GM18858 (cell line): ENCODE measurements around the gene SLC39A10.

Experiments used
- ATAC-seq: cut with Tn5 transposase; IDR thresholded peaks from one replicate; pipeline ENCODE4 v1.9.1; 2021; ENCODE audit not compliant: unreplicated experiment

Gene SLC39A10, protein sequence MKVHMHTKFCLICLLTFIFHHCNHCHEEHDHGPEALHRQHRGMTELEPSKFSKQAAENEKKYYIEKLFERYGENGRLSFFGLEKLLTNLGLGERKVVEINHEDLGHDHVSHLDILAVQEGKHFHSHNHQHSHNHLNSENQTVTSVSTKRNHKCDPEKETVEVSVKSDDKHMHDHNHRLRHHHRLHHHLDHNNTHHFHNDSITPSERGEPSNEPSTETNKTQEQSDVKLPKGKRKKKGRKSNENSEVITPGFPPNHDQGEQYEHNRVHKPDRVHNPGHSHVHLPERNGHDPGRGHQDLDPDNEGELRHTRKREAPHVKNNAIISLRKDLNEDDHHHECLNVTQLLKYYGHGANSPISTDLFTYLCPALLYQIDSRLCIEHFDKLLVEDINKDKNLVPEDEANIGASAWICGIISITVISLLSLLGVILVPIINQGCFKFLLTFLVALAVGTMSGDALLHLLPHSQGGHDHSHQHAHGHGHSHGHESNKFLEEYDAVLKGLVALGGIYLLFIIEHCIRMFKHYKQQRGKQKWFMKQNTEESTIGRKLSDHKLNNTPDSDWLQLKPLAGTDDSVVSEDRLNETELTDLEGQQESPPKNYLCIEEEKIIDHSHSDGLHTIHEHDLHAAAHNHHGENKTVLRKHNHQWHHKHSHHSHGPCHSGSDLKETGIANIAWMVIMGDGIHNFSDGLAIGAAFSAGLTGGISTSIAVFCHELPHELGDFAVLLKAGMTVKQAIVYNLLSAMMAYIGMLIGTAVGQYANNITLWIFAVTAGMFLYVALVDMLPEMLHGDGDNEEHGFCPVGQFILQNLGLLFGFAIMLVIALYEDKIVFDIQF

DNA sequence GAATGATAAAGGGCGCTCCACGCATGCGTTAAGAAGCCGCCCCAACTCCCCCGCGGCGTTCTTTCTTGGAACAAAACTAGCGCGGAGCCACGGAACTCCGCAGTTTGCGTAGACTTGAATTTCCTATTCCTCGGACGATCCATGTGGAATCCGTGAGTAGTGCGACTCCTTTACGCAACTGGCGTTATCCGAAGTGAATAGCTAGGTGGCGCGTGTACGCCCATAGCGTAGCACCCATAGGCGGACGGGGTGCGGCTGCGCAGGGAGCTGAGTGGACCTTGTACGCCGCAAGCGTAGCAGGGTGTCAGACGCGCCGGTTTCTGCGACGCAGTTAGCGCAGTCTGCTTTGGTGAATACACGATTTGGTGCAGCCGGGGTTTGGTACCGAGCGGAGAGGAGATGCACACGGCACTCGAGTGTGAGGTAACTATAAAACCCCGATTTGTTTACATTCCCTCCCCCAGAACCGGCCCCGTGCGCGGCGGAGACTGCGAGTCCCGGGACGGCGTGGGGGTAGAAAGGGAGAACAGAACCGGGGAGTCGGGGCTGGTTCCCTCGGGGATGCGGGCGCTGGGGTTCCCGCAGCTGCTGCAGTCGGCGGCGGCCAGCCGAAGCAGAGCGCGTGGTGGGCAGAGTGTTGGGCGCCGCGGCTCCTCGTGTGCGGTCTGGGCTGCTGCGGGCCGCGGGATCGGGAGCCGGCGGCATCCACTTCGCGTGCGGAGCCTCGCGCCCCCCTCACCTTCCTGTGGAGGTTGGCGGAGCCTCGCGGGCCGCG, at the start of gene SLC39A10:
Gene SLC39A10 (plus strand): TSS at position 368 of the 775 bp plus-strand sequence. CDS start 22,817 bp downstream, outside the sequence.
- peak; percentile 58 for ATAC-seq

DNA sequence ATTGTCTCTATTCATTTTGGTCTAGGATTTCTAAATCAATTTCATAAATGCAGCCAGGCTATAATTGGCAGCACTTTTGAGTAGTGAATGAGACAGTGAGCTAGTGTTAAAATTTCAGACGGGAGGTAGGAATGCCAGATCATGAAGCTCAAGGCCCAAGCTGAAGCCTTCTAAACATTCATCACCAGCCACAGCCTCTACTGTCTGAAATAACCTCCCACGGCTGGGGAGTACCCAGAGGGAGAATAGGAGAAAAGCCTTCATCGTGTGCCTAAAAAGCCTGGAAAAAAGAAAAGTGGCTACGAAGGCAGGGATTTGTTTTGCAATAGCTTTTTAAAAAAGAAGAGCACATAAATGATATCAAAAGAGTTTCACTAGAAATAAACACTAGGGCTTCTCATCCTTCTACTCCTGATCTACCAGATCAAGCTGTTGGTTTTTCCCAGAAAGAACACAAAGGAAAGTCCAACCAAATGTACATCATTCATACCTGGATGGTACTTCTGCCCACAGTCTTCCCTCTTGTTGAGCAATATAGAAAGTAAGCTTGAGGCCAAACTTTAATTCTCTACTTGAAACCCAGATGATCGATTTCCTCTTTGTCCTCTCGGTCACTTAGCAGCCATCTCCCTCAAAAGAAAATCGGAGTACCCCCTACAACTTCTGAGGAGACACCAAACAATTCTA, 48.1 kb upstream of the SLC39A10 start:
- ATAC-seq: no peak

DNA sequence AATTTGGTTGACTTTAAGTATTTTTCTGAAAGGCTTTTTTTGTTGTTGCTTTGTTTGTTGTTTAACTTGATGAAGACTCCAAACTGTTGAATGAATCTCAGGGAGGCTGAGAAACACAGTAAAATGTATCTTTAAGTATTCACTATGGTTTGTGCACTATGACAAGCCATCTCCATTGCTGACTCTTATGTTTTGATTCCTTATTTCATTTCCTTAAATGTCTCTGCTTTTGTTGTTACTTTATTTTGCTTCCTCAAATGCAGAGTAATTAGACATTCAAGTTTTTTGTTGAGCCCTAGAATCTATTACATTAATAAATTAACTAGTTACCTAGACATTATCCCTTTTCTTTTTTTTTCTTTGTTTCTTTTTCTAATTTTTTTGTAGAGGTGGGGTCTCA, 46.3 kb upstream of the SLC39A10 start:
- ATAC-seq: no peak

DNA sequence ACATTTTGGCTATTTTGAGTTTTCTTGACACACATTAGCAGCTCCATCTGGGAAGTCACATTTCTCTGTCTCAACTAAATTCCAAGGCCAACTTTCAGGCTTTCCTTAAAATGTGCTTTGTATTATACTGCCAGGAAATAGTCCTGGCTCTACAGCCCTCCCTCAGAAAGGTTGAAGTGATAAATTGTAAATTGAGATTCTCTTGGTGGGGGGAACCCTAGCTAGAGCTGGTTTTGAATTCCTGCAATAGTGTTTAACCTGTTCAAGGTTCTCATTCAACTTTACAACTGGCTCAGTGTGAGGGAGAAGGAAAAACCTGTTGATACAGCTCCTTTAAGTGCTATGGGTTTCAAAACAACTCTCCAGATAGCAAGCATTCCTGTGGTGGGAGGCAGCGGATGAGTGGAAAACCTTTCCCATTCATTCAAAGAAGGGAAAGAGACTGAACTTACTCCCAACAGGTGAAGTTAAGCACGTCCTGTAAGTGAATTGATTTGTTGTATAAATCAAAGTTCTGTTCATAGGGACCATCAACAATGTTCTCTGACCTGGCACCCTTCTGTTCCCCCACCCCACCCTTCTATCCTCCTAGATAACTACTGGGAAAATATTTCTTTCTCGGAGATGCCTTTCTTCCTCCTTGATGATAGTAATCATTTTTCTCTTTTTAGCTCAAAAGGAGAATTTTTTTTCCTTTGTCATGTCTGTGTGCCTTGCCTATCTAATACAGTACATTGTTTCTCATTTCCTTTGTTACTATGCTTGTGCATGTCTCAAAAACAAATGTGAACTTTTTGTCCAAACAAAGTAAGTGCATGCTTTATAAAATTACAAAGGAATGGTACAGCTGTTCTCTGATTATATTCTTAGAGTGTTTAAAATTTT, 44.2 kb upstream of the SLC39A10 start:
- ATAC-seq: no peak

DNA sequence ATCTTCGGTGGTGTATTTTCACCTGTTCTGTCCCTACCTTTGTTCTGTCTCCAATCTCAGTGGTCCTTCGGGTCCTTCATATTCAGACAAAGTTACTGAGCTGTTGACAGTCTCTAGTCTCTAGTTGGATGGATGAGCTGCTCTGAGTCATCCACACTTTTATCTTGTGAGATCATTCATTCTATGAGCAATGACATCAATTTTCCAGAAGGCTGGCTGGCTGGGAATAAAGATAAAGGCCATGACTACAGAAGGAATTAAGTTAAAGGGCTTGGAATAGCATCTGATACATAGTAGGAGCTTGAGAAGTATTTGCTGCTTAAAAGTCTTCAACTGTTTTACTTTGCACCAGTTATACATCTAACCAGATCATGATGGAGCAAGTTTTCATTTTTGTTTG, 43.1 kb upstream of the SLC39A10 start:
- ATAC-seq: no peak

DNA sequence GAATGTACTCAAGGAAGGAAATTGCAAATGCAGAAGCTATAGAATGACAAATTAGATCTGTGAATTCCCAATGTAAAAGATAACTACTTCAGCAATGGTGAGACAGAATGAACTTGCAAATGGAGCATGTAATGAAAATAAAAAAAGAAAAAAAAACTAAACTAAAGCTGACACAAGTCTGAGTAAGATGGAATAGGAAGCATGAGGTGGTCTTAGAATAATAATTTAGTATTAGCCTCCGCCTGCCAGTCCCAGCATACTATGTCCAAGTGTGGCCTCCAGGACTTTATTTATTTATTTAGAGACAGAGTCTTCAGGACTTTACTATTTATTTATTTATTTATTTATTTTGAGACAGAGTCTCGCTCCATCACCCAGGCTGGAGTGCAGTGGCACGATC, 37.4 kb upstream of the SLC39A10 start:
- ATAC-seq: no peak

DNA sequence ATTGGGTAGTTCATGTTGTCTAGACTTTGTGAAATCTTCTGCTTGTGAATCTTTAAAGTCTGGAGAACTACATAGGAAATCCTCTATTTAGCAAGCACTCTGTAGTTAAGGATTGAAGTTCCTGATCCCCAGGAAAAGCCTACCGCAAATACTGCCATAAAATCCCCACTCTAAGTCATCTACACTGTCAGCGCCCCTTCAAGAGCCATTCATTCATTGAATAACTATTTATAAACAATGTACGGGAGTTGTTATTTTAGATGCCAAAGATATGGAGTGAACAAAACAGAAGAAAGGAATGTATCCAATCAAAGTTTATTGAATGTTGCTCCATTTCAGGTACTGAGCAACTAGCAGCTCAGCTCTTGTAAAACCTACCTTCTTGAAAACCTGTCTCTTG, 36.5 kb upstream of the SLC39A10 start:
- no peak for ATAC-seq

DNA sequence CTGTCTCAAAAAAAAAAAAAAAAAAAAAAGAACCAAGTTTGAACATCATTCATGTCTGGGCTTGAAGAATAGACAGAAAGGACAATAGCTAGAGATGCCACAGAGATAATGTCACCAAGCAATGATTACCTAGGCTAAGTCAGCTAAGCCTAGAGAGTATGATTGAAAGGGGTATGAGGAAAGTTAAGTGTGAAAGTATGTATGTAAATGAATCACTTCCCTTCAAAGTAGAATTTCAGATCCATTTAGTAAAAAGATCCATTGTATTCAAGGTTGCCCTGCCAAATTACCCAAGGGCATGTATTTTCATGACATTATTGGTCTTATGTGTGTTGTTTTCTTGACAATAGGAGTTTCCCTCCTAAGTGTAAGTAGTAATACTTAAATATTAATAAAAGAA, 34.1 kb upstream of the SLC39A10 start:
- peak; percentile 68 for ATAC-seq

DNA sequence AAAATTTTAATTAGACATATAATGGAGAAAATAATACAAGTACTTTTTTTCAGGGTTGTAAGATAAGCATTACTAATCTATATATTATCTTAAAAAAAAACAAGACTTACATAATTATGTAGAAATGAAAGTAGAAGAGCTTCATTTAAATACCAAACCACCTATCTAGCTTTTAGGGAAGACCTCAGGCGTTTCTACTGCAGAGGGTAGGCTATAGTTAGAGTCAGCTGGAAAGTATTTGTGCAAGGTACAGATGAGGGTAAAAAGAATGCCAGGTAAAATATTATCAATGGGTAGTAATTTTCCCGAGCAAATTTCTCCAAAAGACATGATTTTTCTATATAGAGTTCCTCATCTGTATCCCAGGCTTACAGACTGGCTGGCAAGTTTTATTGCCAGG, 30.5 kb upstream of the SLC39A10 start:
- ATAC-seq: no peak

DNA sequence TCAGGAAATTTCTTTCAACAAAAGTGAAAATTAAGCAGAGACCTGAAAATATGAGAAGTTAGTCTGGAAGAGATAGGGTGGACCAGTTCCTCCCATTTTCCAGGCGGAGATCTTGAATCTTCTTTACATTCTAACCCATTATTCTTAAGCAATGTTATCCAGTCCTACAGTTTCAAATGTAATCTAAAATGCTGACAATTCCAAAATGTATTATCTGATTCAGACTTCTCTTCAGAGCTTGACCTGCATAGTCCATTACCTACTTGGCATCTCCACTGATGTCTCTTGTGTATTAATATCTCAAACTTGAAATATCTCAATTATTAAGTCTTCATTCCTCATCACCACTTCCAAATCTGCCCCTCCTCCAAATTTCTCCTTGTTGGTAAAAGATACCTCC, 28.4 kb upstream of the SLC39A10 start:
- no peak for ATAC-seq

DNA sequence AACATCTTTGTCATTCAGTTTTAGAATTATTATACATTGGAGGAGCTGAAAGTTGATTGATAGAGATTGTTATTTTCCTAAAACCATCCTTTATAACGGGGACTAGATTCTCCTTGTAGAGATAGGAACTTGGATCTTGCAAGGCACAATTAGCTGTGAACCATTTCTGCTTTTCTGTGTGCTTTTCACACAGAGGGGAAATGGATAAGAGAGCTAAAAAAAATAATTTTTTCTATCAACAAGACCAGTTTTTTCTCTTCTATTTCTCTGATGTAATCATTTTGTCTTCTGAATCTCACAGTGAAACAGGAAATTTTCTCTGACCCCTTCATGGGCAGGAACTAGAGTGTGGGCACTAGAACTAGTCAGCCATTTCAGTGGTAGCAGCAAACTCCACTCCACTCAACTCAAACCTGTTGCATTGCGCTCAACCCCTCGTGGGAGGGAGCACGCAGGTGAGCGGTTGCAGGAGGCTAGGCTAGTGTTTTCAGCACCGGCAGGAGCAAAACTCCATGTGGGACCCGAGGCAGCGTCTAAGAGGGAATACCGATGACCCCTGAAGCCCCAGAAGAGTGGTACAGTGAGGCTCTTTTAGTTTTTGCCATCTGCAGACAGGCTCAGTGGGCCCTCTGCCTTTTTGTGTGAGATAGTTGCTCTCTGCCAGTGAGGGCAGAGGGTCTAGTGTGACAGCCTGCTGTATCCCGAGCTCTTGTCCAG, 24.0 kb upstream of the SLC39A10 start:
- ATAC-seq: no peak

DNA sequence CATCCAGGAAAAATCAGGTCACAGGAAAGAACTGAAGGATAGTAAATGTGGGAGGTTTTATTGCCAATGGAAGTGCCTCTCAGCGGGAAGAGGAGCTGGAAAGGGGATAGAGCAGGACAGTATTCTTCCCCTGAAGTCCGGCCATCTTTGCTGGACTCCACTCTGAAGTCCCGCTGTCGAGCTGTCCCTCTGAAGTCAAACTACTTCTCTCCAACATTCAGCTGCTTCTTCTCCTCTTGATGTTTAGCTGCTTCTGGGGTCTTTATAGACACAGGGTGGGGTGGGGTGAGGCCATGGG, 23.5 kb upstream of the SLC39A10 start:
- no peak for ATAC-seq

DNA sequence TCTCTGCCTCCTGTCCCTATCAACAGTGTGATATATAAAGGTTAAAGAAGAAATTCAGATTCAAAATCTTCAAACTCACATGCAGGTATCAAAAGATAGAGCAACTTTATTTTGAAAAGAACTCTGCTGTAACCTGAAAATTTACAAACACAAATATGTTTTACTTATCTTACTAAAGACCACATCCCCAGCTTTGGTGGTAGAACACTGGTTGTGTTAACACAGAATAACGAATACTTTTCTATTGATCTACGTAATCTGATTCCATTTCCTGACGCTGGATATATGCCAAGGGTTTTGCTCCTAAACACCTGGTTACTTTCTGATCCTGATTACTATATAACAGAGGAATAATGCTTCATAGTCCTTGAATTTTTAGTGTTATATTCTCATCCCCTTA, 23.1 kb upstream of the SLC39A10 start:
- ATAC-seq: no peak

DNA sequence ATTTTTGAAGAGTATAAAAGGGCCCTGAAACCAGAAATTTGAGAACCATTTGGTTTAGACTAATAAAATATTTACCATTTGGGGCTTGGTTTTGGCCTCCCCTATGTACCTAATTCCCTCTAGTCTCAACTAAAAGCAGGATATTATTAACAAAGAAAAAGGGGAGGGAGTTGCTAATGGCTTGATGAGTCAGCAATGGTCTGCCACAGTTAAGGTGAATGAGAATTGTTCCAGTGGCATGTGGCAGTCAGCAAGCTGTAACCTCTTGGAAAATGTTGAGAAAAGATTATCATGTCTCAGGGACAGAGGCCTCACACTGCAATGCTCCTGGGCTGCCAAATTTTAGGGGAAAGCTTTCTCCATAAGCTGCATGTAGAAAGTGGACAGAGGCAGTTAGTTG, 20.1 kb upstream of the SLC39A10 start:
- no peak for ATAC-seq

DNA sequence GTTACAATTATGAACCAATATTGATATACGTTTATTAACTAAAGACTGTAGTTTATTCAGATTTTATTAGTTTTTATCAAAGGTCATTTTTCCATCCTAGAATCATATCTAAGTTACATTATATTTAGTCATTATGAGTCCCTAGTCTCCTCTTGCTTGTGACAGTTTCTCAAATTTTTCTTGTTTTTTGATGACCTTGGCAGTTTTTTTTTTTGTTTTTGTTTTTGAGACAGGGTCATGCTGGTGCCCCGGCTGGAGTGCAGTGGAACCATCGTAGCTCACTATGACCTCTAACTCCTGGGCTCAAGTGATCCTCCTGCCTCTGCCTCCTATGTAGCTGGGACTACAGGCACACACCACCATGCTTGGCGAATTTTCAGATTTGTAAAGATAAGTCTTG, 18.3 kb upstream of the SLC39A10 start:
- no peak for ATAC-seq

DNA sequence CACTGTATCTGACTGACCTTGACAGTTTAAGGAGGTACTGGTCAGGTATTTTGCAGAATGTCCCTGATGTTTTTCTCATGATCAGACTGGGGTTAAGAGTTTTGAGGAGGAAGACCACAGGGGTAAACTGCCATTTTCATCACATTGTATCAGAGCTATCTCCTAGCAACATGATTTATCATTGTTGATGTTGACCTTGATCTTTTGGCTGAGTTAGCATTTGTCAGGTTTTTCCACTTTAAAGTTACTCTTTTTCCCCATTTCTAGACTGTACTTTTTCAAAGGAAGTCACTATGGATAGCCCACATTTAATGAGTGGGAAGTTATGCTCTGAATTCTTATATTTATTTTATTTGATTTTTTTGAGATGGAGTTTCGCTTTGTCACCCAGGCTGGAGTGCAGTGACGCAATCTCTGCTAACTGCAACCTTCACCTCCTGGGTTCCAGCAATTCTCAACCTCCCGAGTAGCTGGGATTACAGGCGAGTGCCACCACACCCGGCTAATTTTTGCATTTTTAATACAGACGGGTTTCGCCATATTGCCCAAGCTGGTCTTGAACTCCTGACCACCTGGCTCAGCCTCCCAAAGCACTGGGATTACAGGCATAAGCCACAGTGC, 17.7 kb upstream of the SLC39A10 start:
- ATAC-seq: no peak

DNA sequence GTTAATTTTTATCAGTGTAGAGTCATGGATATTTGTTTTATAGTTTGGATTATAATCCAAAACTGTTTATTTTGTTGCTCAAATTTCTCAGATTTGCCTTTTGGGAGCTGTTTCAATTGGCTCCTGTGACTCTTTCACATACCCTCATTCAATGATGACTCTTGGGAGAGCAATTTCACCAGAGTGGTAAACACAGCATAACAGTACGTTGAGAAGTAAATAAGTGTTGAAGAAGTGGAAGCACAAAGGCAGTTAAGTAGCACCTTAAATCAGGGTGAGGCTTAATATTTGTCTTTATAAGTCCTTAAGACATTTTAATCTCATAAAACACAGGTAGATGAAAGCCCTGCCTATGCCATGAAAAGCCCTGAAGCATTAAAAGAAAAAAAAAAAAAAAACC, 17.1 kb upstream of the SLC39A10 start:
- no peak for ATAC-seq

DNA sequence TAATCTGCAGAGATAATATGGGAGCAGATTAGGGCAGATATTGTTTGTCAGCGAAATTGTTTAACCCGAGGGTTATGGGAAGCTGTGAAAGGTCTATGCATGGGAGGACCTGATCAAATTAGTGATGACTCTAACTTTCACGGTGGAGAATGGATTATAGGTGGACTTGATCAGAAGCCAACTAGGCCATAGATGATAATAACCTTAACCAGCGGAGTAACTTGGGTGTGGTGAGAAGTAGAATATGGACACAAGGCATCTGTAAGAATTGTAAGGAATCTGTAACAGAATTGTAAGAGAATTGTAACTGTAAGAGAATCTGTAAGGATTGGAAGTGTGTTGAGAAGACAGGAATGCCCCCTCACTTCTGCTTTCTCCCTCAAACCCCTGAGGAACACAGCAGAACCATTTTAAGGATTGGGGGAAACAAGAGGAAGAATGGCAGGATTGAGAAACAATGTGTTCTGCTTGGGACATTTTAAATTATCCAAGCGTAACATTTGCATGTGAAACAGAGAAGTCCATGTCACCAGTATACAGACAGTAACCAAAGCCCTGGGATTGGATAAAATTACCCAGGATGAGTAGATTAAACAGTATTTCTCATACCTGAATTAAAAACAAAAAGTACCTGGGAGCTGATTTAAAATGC, 14.9 kb upstream of the SLC39A10 start:
- ATAC-seq: no peak

DNA sequence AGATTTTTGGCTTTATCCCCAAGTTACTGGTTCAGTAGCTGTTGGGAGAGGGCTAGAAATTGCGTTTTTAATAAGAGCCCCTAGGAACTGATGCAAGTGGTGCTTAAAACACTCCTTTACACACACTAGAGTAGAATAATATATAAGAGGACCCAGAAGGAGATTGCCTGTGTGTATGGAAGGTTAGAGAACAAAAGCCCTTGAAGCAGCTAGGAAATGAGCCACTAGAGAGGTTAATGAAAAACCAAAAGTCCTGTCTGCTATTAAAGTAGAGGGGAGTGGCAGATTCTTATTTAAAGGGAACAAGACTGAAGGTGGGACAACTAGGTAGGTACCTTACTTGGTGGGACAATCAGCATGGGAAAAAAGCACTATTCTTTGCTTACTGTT, 14.4 kb upstream of the SLC39A10 start:
- no peak for ATAC-seq
